Epithelial cell of proximal tubule (primary cell): Measurements from ENCODE around the gene AP3D1. TPM values are rescaled to one million over a fixed set of nuclear protein-coding genes. Genes with fewer than 3 reads are reported as not detected.

ENCODE experiments used
- DNase-seq: peaks from one replicate; pipeline ENCODE4 v3.0.0-alpha.2; 2011; ENCODE audit warnings: low read depth
- H3K4me3 ChIP-seq: 2 replicates; pipeline ENCODE4 v1.5.1; 2011; ENCODE audit warnings: low read depth, mild to moderate bottlenecking, low read length
- CTCF ChIP-seq: conservative IDR thresholded peaks from 2 replicates; pipeline ENCODE4 v1.5.1; 2012; ENCODE audit warnings: low read depth, mild to moderate bottlenecking, low read length
- total RNA-seq: library from RNA; depleted of rRNA; stranded (reverse); fragments of >200 nt; gene quantifications from 2 replicates; pipeline ENCODE4 v1.2.3, GENCODE V29; 2015

The AP3D1 gene
- total RNA-seq, 1 donor from 2014 or later: 141 TPM

GRCh38 chr19:2117215-2117960, 34.0 kb downstream of the AP3D1 start:
- DNase-seq: no peak
- no peak for TF ChIP-seq CTCF
- H3K4me3 ChIP-seq: no peak overlapping the region

GRCh38 chr19:2116507-2116906, 34.9 kb downstream of the AP3D1 start:
- TF ChIP-seq CTCF: no peak
- no peak overlapping the region for H3K4me3 ChIP-seq
- no peak for DNase-seq

- no peak overlapping the region for H3K4me3 ChIP-seq
- no peak for DNase-seq
- no peak for TF ChIP-seq CTCF
Measured at GRCh38 chr19:2115911-2116426, 35.4 kb downstream of the AP3D1 start.

GRCh38 chr19:2115324-2115723, 36.0 kb downstream of the AP3D1 start:
- TF ChIP-seq CTCF: no peak
- H3K4me3 ChIP-seq: no peak overlapping the region
- DNase-seq: no peak

GRCh38 chr19:2114821-2115220, 36.5 kb downstream of the AP3D1 start:
- H3K4me3 ChIP-seq: no peak overlapping the region
- DNase-seq: no peak
- no peak for TF ChIP-seq CTCF

- TF ChIP-seq CTCF: no peak
Measured at GRCh38 chr19:2114218-2114617, 37.1 kb downstream of the AP3D1 start.

GRCh38 chr19:2113439-2114211, 37.7 kb downstream of the AP3D1 start:
- no peak for TF ChIP-seq CTCF
- DNase-seq: no peak
- no peak overlapping the region for H3K4me3 ChIP-seq

More at GRCh38 chr19:2114218-2114617, 37.1 kb downstream of the AP3D1 start:
- DNase-seq: no peak
- no peak overlapping the region for H3K4me3 ChIP-seq
